HG02588 (cell line): Measurements from ENCODE around the gene PTPRG.
A peak's percentile ranks its signal among the peaks of the same experiment; 100 is the strongest.

ENCODE experiments used
- ATAC-seq: cut with Tn5 transposase; IDR thresholded peaks from one replicate; pipeline ENCODE4 v1.9.1; 2021; ENCODE audit warnings: mild to moderate bottlenecking, moderate library complexity; ENCODE audit not compliant: unreplicated experiment

The PTPRG gene

DNA sequence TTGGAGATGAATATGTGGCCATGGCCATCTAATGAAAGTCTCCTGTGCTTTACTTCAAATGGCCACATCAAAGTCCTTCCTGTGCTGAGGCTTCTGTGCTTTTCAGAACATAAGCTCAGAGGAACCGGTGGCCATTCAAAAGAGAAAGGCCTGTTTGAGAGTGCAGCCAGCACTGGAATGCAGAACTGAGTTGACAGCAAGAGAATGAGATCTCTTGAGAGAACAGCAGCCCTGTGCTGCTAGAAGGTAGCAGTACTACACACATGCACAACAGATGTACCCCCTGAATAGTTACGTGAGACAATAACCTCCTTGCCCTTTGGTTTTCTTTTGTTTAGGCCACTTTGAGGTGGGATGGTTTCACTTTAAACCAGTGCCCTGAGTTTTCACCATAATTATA is 292.5 kb downstream of the PTPRG start:
- no peak for ATAC-seq

DNA sequence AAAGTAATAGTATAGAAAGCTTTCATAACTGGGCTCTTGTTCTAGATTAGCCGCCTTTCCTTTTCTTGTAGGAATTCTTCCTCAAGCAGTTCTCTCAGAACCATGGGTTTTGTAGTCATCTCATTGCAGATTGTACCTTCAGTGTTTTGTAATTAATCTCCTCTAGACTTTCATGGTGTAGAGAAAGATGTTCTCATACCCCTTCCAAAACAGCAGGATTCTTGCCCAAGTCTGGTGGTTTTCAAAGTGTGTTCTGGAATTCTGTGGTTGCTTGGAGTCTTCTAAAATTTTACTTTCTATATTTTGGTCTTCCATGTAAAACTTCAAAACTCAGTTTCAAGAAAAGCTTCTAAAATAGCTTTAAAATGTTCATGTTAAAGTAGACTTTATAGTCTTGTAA is 293.8 kb downstream of the PTPRG start:
- no peak for ATAC-seq

DNA sequence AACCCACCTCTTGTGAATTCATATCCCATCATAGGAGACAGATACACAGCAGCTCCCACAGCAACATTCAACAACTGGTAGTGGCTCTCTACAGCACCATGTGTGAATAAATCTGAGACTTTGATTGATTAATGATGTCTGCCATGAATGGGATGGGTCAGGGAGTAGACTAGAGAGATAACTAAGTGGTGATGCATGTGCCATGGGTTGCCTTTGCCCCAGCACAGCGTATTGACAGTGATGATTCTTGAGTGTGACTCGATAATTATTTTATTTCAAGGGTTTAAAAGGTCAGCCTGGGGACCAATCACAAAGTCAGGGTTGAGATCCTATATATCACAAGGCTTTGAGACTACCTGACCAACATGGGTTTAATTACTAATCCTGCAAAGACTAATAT is 295.9 kb downstream of the PTPRG start:
- no peak for ATAC-seq

DNA sequence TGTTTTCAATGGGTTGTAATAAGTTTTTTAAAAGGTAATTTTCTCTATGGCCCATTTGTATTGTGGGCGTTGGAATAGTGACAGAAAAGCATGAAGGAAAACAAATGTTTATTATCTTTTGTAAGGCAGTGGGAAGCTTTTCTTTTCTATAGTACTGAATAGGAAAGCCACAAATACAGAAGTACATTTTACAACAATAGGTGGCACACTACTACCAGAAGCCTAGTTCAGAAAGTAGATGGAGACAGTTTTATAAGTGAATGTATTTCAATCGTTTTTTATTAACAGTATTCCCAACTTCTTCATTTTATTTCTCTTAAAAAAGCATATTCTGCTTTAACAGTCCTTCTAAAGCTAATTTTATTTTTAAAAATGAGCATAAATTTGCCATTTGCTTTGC is 296.7 kb downstream of the PTPRG start:
- ATAC-seq: no peak

DNA sequence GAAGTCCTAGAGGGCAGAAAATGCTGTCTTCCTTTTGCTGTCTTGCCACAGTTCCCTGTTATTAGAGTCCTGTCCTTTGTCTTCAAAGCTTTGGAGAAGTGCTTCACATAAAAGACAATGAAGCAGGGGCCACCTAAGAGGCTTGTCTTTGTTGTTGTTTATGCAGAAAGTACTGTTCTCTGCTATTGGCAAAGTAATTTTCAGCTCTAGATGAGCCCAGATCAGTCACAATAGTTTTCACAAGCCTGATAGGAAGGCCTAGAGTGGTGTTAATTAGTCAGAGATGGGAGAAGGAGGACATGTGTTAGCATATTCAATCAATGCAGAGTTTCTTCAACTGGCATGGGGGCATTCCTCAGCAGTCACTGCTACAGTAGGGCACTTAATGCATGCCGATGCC is 300.0 kb downstream of the PTPRG start:
- ATAC-seq: no peak

DNA sequence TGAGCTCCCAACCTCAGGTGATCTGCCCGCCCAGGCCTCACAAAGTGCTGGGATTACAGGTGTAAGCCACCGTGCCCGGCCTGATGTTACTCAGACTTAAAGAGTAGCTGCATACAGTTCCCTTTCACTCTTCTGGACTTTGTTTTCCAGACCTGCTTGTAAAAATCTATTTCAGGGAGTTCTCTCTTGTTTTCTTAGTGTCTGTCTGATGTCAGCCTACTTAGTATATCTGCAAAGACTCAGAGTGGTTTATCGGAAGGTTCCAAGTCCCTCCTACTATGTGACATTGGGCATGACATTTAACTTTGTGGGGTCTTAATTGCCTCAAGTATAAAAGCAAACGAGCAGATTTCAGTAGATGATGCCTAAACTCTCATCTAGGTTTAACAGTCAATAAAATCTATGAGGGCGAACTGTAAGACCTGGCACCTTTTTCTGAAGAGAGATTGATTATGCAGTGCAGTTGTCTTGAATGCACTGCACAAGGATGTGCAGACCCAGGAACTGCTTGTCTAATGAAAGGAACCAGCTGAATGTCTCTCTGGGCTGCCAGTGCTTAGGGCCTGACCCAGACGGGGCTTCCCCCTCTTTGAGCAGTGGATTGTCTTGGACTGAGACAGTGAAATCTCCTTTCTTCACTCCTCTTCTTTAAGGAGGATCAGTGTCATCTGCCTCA is 301.4 kb downstream of the PTPRG start:
- ATAC-seq: no peak

DNA sequence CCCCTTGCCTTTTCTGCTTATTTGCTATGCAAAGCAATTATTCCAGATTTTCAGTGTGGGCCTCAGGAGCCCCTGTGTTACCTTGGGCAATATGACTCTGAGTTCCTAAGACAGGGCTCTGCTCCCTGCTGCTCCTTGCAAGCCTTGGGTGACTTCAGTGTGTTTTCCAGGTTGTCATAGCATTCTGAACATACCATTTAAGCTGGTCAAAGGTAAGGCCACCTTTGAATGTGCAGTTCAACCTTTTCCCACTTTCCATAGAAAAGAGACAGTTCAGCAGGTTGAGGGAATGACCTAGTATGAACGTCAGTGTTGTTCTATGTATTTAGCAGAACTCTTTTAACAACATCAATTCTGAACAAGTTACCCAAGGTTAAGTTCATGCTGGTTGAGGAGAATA is 302.2 kb downstream of the PTPRG start:
- no peak for ATAC-seq

DNA sequence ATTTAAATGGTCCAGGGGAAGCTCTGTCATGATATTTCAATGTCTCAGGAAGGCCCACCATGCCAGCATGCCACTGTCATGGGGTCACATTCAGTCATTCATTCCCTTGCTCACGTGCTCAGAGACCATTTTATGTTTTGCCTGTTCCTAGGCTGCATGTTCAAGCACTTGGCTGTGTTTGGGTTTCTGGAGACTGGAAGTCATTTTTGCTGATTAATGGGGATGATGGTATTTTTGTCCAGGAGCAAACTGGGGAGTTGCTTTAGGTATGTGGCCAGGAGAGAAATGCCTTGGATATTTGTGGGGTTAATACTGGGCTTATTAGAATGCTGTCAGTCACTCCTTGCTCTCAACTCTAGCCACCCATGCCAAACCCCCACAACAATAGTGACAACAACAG is 303.5 kb downstream of the PTPRG start:
- ATAC-seq: no peak

DNA sequence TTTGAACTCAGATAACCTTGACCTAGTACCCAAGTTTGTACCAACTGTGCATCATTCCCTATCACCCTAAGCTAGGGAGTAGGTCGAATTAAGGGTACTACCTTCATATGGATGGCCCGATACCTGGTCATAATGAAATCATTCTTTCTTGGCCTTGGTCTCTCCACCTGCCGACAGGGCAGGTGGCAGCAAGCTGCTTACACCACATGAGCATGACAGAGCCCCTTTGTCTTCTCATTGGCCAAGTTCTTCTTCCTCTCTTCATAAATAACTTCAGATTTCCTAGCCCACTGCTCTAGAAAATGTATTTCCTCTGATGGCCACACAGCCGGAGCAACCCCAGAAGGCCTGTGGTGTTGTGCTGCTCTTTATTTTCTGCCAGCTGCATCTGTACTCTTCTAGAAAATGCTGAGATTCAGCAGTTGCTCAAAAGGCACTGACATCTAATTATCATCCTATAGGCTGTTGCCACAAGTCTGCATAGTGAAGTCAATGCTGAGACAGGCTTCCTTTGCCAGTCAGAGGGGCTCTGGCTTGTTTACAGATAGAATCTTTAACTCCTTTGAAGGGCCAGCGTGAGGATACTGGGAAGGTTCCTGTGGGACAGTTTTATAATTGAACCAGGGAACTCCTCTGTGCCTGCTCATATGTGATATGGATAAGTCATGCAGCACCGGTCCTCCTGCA is 304.2 kb downstream of the PTPRG start:
- ATAC-seq: no peak

DNA sequence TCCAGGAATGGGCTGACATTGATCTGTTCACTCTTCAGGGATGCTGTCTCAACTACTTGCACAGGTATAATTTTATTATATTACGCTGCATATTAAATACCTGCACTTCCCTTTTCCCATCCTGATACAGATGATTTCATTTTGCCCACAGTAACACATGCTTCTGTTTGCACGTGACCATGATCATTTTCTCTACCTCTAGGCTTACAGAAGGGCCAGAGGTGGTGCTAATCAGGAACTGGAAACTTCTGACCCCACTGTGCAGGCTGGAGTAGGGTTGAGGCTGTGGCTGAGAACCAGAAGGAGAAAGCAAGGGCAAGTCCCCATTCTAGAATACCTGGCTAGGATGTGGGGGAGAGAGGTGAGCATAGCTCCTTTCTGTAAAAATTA is 304.8 kb downstream of the PTPRG start:
- ATAC-seq: no peak

DNA sequence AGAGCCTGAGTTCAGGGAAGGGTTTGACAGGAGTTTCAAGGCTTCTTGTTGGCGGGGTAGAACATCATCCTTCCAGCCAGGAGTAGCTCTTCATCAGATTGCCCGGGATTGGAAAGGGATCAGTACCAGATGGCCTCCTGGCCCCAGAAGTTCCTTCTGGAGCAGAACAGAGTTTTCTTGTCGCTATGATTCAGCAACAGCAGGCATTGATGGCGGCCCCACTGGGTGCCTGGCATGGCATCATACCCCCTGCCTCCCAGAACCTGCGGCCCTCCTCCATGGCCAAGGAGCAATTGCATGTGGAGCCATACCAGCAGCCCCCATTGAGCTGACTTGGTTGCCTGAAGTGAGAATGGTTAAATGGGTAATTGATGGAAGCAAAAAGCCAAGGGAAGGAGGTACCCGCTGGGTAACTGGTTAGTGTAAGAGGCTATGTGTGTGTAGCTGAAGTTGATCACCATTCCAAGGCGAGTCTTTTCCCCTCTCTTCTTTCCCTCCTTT is 305.6 kb downstream of the PTPRG start:
- no peak for ATAC-seq

DNA sequence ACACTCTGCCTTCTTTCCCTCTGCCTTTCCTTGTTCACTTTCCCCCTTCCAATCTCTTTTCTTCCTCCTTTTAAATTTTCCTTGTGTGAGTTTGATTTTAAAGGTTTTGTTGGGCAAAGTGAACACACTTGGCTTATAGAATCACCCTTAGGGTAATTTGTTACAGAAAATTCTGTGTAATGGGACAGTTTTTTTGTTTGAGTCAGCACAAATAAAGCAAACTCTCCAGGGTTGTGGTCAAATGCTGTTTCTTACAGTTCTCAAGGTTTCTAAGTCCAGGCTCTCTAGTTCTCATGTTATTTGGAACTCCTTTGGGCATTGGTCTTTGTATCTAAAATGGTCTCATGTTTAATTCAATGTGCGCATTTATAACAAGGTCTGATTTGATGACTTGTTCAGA is 307.1 kb downstream of the PTPRG start:
- ATAC-seq: no peak

DNA sequence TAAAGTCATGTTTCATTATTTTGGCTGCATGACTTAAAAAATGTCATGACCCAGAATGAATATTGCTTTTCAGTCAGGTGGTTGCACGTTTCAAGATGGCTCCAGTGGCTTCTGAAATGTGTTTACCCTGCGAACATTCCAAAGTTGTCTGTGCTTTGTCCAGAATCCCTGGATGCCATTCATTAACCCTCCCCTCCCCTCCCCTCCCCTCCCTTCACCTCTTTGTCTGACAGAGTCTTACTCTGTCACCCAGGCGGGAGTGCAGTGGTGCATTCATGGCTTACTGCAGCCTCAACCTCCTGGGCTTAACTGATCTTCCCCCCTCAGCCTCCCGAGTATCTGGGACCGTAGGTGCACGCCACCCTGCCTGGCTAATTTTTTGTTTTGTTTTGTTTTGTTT is 308.0 kb downstream of the PTPRG start:
- ATAC-seq: no peak

DNA sequence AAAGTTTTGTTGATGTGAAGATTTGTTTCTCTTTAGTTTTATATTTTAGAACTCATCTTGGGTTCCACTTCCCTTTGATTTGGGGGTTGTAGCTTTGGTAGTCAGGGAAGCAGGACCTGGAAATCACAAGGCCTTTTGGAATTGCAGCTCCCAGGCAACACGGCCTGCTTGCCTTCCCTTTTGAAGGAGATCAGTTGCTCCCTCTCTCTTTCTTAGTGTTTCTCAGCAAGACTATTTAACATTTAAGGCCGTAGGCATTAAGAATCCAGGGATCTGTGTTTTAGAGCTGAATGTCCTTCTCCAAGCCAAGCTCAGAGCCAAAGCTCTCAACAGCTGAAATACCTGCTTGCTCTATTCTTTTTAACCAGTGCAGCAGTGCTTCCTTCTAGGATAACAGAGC is 310.3 kb downstream of the PTPRG start:
- ATAC-seq: no peak

DNA sequence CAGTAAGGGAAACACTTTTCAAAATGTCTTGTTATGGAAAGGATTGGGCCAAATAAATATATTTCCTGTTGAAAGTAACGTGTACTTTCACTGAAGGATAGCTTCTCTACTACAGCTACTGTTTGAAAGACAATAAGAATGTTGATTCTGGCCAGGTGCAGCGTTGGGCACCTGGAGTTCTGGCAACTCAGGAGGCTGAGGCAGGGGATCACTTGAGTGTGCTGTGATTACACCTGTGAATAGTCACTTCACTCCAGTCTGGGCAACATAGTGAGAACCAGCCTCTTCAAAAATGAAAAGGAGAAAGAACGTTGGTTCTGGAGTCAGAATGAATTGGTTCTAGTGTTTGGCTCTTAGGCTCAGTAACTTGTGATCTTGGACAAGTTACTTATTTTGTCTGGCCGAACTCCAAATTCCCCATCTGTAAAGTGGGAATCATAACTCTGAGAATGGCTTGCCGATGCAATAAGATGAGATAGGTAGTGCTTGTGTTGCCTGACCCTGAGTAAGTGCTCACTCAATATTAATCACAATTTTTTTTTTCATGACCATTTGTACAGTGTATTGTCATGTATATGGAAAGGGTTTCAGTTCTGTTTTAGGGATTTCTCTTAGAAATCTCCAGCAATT is 310.8 kb downstream of the PTPRG start:
- ATAC-seq: no peak

DNA sequence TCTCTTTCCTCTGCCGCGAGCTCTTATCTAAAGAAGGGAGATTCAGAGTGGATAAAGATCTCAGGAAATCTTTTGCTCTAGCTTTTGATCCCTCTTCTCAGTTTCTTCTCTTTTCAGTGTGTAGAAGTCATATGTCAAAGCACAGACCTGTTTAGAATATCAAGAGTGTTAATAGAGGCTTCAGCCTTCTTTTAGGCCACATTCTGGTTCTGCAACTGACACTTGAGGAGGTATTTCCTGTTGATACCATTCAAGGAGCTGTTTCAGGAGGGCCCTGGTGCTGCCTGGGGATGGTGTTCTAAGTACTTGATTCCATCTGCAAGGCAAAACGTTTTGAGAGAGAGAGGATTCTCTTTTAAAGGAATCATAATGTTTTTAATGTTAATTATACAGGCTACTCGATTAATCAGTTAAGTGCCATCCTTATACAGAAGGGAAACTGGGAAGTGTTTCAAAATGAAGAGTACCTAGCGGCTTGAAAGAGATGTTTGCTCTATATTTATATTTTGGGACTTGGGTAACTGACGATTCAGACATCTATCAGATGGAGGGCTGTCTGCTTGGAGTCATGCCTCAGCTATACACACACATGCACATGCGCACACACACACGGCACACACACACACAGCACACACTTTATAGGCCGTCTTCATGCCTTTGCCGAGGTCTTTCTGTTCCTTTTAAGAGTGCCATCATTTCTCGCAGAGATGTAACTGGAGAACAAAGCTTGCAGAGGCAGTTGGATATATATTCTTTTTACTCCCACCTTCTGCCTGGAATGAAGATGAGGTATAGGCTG is 313.9 kb downstream of the PTPRG start:
- no peak for ATAC-seq

DNA sequence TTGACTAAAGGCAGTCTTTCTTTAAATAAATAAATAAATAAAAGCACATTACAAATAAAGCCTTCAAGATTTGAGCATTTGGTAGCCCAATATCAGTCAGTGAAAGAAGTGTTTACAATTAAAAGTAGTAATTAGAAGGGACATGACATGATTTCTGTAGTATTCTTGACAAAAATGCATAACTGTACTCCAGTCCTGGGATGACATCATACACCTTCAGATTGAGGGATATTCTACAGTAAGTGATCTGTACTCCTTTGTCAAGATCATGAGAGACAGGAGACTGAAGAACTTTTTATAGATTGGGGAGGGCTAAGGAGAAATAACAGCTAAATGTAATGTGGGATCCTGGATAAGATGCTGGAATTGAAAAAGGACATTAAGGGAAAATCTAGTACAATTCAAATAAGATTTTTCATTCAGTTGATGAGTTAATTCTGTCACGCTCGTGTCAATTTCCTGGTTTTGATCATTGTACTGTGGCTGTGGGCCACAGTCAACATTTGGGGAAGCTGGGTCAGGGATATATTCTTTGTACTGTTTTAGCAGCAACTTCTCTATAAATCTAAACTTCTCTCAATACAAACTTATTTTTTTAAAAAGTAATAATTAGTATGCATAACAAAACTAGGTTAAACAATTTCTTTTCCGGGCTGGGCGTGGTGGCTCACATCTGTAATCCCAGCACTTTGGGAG is 314.8 kb downstream of the PTPRG start:
- ATAC-seq: no peak

DNA sequence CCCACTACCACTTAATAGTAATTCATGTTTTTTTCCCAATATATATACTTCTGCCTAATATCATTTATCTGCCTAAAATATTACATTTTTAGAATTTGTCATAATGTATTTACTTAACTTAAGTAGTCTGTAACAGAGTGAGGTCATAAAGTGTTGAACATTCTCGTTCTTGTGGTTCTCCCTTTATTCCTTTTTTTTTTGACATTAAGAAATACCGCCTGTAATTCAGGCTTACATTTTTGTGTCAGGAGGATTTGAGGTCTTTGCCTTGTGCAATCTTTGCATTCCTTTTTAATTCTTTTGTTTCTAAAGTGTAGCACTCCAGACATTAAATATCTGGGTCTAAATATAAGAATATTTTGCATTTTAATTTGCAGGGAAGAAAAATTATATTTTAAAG is 315.4 kb downstream of the PTPRG start:
- no peak for ATAC-seq

DNA sequence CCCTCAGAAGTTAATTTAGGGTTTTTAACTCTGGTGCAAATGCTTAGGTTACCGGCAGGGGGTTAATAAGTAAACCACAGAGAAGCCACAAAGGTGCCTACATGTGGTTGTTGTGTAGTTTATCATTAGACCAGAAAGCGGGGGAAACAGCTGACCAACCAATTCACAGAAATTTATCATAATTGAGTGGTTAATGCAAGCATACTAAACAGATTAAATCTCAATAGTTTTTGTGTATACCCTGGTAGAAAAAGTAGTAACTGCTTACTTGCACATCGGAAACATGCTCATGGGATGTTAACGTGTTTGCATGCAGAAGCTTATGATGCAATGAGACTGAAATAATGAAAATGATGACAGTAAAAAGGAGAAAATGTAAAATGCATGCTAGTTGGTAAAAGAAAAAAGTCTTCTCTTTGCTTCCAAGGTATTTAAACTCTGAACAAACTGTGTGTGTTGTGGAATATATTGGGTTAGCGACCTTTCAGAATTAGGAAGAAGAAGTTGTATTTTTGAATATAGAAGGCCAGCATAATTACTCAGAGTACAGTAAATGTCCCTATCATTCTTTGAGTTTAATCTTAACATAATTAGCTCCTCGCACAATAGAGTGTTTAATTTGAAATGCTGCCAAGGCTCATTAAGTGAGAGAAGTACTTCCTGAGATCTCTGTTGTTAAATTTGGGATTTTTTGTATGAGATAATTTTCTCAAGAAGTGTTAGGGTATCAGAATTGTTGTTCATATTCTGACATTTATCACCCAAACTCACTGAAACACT is 316.2 kb downstream of the PTPRG start:
- peak; percentile 97 for ATAC-seq

DNA sequence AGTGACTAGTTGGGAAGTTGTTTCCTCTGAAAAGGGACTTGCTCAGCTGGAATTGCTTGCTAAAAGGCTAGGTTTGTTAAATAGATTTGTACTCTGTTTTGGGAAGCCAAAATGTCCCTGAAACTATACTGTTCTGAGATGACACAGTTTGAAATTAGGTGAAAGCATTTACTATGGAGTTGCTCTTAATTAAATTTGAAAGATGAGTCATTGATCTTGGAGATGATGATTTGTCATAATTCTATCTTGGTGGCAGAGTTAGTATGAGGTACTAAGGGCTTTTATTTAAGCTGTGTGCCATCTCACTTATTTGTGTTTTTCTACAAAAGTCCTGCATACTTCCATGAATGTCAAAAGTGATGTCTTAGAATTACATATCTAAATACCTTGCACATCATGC is 320.9 kb downstream of the PTPRG start:
- ATAC-seq: no peak
